B cell (primary cell): ENCODE data around the gene BABAM2. TPM values are rescaled to one million over a fixed set of nuclear protein-coding genes. Genes with fewer than 3 reads are reported as not detected.

Source experiments
- ATAC-seq: fragments of 200-7000 bp; cut with Tn5 transposase; one replicate; pipeline ENCODE4 v1.10.0; 2021; ENCODE audit warnings: low read depth, mild to moderate bottlenecking, moderate number of reproducible peaks, moderate library complexity
- CTCF ChIA-PET: fragments of 350-600 bp; sonication (Branson Sonifier 250); formaldehyde crosslinking; loops from one replicate; lab custom pipeline; 2021; ENCODE audit warnings: antibody characterized with exemption, inconsistent platforms; lab: Charles Lee
- POLR2A ChIA-PET: fragments of 350-600 bp; sonication (Branson Sonifier 250); formaldehyde crosslinking; loops from one replicate; lab custom pipeline; 2021; ENCODE audit warnings: antibody characterized with exemption; lab: Charles Lee
- DNase-seq: peaks from one replicate; pipeline ENCODE4 v3.0.0; 2013
- H2AFZ ChIP-seq: 2 replicates; pipeline ENCODE4 v1.6.1; 2012; ENCODE audit warnings: mild to moderate bottlenecking, low read depth, low read length; ENCODE audit not compliant: insufficient read depth, poor library complexity, severe bottlenecking
- H3K27ac ChIP-seq, 2 donors: 1 replicate in 1 of 2; 2 replicates in 1 of 2; pipeline ENCODE4 v1.5.1; 2012 to 2013; ENCODE audit warnings: low read length in 2 of 2, mild to moderate bottlenecking in 2 of 2, moderate library complexity in 1 of 2
- H3K27me3 ChIP-seq, 4 experiments: fragments of 200-600 bp in 1 of 4; sonication (generic) in 1 of 4; replicated peaks in 1 of 4; 1 replicate in 2 of 4; 2 replicates in 2 of 4; pipeline versions ENCODE4 v1.6.1 to v1.7.0; 2013 to 2016; ENCODE audit warnings: low read length in 3 of 4, mild to moderate bottlenecking in 2 of 4, mixed read lengths in 1 of 4, moderate library complexity in 1 of 4; ENCODE audit not compliant: insufficient read depth in 4 of 4, control insufficient read depth in 3 of 4; ENCODE audit errors: control extremely low read depth in 1 of 4
- H3K36me3 ChIP-seq, 2 experiments: replicated peaks in 1 of 2; 1 replicate in 1 of 2; 2 replicates in 1 of 2; pipeline versions ENCODE4 v1.6.1 to v1.7.1; 2013; ENCODE audit warnings: low read length in 1 of 2; ENCODE audit not compliant: insufficient read depth in 2 of 2, control insufficient read depth in 1 of 2; ENCODE audit errors: control extremely low read depth in 1 of 2, extremely low read depth in 1 of 2
- H3K4me1 ChIP-seq, 2 donors: fragments of 200-600 bp in 1 of 2; sonication (generic) in 1 of 2; 1 replicate in 1 of 2; 2 replicates in 1 of 2; pipeline versions ENCODE4 v1.5.1 to v1.6.1; 2013 to 2017; ENCODE audit warnings: low read length in 2 of 2; ENCODE audit not compliant: control insufficient read depth in 2 of 2, insufficient read depth in 2 of 2
- H3K4me2 ChIP-seq: replicated peaks from 2 replicates; pipeline ENCODE3; 2012; ENCODE audit warnings: mild to moderate bottlenecking, low read depth, low read length; ENCODE audit not compliant: poor library complexity, severe bottlenecking
- H3K4me3 ChIP-seq, 5 experiments: fragments of 200-600 bp in 1 of 5; sonication (generic) in 1 of 5; 1 replicate in 3 of 5; 2 replicates in 2 of 5; pipeline versions ENCODE4 v1.5.1 to v1.7.0; 2011 to 2016; ENCODE audit warnings: low read length in 4 of 5, mild to moderate bottlenecking in 4 of 5, low read depth in 2 of 5, control low read depth in 1 of 5, moderate library complexity in 1 of 5; ENCODE audit not compliant: insufficient read depth in 1 of 5; ENCODE audit errors: control extremely low read depth in 1 of 5, extremely low read depth in 1 of 5
- H3K79me2 ChIP-seq: fragments of 200-600 bp; sonication (generic); one replicate; pipeline ENCODE4 v1.6.0; 2016; ENCODE audit warnings: low read length; ENCODE audit not compliant: control insufficient read depth, insufficient read depth
- H3K9ac ChIP-seq: fragments of 200-600 bp; sonication (generic); 2 replicates; pipeline ENCODE4 v1.6.1; 2017; ENCODE audit warnings: mild to moderate bottlenecking, low read length, moderate library complexity
- H3K9me3 ChIP-seq, 3 donors: one replicate each; pipeline versions ENCODE4 v1.6.1 to v1.7.1; 2013; ENCODE audit warnings: low read length in 2 of 3; ENCODE audit not compliant: control insufficient read depth in 2 of 3, insufficient read depth in 1 of 3; ENCODE audit errors: control extremely low read depth in 1 of 3
- H4K20me1 ChIP-seq: 2 replicates; pipeline ENCODE4 v1.6.0; 2012; ENCODE audit warnings: mild to moderate bottlenecking, low read length; ENCODE audit not compliant: insufficient read depth, control insufficient read depth, poor library complexity, severe bottlenecking
- H3K27ac Mint-ChIP-seq: one replicate; pipeline ENCODE4 v1.8.0; 2021; ENCODE audit warnings: mixed read lengths
- H3K27me3 Mint-ChIP-seq: one replicate; pipeline ENCODE4 v1.8.0; 2021; ENCODE audit warnings: mixed read lengths
- H3K4me1 Mint-ChIP-seq: one replicate; pipeline ENCODE4 v1.8.0; 2021; ENCODE audit warnings: mixed read lengths
- H3K4me3 Mint-ChIP-seq: one replicate; pipeline ENCODE4 v1.8.0; 2021; ENCODE audit warnings: mixed read lengths
- H3K9me3 Mint-ChIP-seq: one replicate; pipeline ENCODE4 v1.8.0; 2022; ENCODE audit warnings: mixed read lengths; ENCODE audit not compliant: insufficient read depth
- EZH2 ChIP-seq: IDR thresholded peaks from 2 replicates; pipeline ENCODE4 v1.6.1; 2012; ENCODE audit warnings: borderline replicate concordance, low read depth, mild to moderate bottlenecking, moderate library complexity, low read length; ENCODE audit not compliant: insufficient read depth, poor library complexity, severe bottlenecking
- WGBS: methylation state at CpG from one replicate; pipeline ENCODE4 v1.1.5; 2013; ENCODE audit warnings: missing lambda C conversion rate; ENCODE audit not compliant: insufficient coverage; 5-methylcytosine and 5-hydroxymethylcytosine counted together
- intact Hi-C: fragments of 100-400 bp; cut with micrococcal nuclease; formaldehyde crosslinking; loops from one replicate; pipeline ENCODE4 v1.10.0; 2022
- polyA plus RNA-seq: library from polyadenylated mRNA; depleted of rRNA; stranded (reverse); fragments of >200 nt; gene quantifications from 2 replicates; pipeline ENCODE4 v1.2.3, GENCODE V29; 2012
- total RNA-seq, 2 donors: library from RNA; stranded (reverse); fragments of 120-200 nt in 1 of 2; gene quantifications; 1 replicate in 1 of 2; 2 replicates in 1 of 2; pipeline versions ENCODE4 v1.2.3 to v1.2.4, GENCODE V29; 2013 to 2022
- TF ChIP-seq, protein P1 (sequence below): fragments of 200-600 bp; IDR thresholded peaks from one replicate; pipeline ENCODE4 v1.8.0; 2022; ENCODE audit warnings: antibody characterized with exemption, mild to moderate bottlenecking

BABAM2 gene
- total and polyA plus RNA-seq, 2 donors (not counting 1 experiment from before 2014, with no cell fraction given) = 22.3 to 69.6 TPM

DNA sequence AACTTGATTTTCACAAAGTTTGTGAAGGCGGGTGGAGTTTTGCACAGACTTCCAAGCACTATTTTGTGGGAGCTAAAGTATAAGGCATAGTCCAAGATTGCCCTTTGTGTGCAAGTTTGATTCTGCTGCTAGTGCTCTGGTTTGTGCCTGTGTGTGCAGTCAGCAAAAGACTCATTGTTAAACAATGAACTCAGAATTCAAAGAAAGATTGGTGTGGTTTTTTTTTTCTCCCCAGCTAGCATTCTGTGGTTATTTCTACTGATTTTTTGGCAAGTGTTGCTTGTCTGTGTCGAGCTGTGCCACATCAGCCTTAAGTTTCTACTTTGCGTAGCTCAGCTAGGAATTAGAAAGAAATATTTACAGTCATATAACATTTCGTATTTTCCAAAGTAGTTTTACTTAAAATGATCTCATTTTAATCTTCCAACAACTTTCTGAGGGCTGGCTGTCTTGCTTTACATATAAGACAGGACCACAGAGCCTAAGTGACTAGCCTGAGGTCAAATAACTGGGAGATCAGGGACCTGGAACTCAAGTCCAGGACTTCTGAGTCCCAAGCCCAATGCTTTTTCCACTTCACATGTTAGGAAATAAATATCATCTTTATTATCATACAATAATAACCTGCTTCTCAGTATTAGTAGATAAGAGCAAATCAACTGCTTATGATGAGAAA lies 69.8 kb downstream of the BABAM2 start:
- Histone ChIP-seq H3K79me2 (peaks cover 38% of the 10 kb centered on the region), H3K36me3 (no peaks in the 10 kb centered on the region), H3K9ac (no peak overlapping the region), H3K4me3 (no peak overlapping the region), H3K27me3 (no peaks in the 10 kb centered on the region), H4K20me1 (peaks cover 4% of the 10 kb centered on the region), H3K9me3 (peaks cover 0 to 8% (median 4%) of the 10 kb centered on the region in 3 donors), H3K4me1 (peaks cover 1 to 3% of the 10 kb centered on the region in 2 donors), H3K4me2 (no peak overlapping the region), H2AFZ (no peak overlapping the region), H3K27ac (no peak overlapping the region)
- Mint-ChIP-seq H3K27ac (no peak overlapping the region), H3K4me3 (no peak overlapping the region), H3K27me3 (no peaks in the 10 kb centered on the region), H3K9me3 (peaks cover 6% of the 10 kb centered on the region), H3K4me1 (peaks cover 23% of the 10 kb centered on the region)
- no peak for ATAC-seq
- intact Hi-C loops = no loop called here
- CTCF ChIA-PET = no interaction called here
- POLR2A ChIA-PET = no interaction called here
- 80% methylated on average over 1 of the region's 4 CpGs for WGBS
- no peak for TF ChIP-seq EZH2
- TF ChIP-seq, protein P1, sequence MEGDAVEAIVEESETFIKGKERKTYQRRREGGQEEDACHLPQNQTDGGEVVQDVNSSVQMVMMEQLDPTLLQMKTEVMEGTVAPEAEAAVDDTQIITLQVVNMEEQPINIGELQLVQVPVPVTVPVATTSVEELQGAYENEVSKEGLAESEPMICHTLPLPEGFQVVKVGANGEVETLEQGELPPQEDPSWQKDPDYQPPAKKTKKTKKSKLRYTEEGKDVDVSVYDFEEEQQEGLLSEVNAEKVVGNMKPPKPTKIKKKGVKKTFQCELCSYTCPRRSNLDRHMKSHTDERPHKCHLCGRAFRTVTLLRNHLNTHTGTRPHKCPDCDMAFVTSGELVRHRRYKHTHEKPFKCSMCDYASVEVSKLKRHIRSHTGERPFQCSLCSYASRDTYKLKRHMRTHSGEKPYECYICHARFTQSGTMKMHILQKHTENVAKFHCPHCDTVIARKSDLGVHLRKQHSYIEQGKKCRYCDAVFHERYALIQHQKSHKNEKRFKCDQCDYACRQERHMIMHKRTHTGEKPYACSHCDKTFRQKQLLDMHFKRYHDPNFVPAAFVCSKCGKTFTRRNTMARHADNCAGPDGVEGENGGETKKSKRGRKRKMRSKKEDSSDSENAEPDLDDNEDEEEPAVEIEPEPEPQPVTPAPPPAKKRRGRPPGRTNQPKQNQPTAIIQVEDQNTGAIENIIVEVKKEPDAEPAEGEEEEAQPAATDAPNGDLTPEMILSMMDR = no peak
- no peak for DNase-seq

GRCh38 chr2:27962006-27962405 lies 71.5 kb downstream of the BABAM2 start:
- H3K27ac Mint-ChIP-seq = no peak overlapping the region
- Histone ChIP-seq H3K9me3 (peaks cover 4 to 9% (median 7%) of the 10 kb centered on the region in 3 donors), H3K79me2 (peaks cover 33% of the 10 kb centered on the region), H3K4me1 (no peaks in the 10 kb centered on the region), H4K20me1 (peaks cover 4% of the 10 kb centered on the region), H2AFZ (no peak overlapping the region), H3K36me3 (no peaks in the 10 kb centered on the region), H3K27ac (no peak overlapping the region), H3K9ac (no peak overlapping the region), H3K4me2 (no peak overlapping the region), H3K27me3 (no peaks in the 10 kb centered on the region), H3K4me3 (no peak overlapping the region)
- DNase-seq (no peak), ATAC-seq (no peak)
- intact Hi-C loops = no loop called here
- no peaks in the 10 kb centered on the region for H3K27me3 Mint-ChIP-seq
- peaks cover 17% of the 10 kb centered on the region for H3K4me1 Mint-ChIP-seq
- CTCF ChIA-PET = interaction anchor here (1.3 to 1.4 kb wide), 2 partner anchors 8 to 10 kb away, joined by 4 to 5 read pairs; no protein-coding TSS in a partner anchor
- no peak overlapping the region for H3K4me3 Mint-ChIP-seq
- no peak for TF ChIP-seq EZH2
- TF ChIP-seq, protein P1 = no peak
- H3K9me3 Mint-ChIP-seq = peaks cover 6% of the 10 kb centered on the region
- POLR2A ChIA-PET = no interaction called here
- WGBS = 100% methylated on average over 1 of the region's 2 CpGs
